Stimulated activated CD4-positive, alpha-beta T cell treated with anti-CD3 and anti-CD28 coated beads, Interleukin-4, amount 100 ng/mL, for 1 hour (primary cell): ENCODE data around the gene RASA3.
A peak's percentile ranks its signal among the peaks of the same experiment; 100 is the strongest.
"Not testable (repeated sequence)": the region's sequence is repeated elsewhere in the genome, so short reads cannot be mapped to it uniquely, and the experiment has no call there.

Experiments
- DNase-seq: peaks from one replicate; pipeline ENCODE4 v3.0.0-alpha.2; 2020

The RASA3 gene

DNA sequence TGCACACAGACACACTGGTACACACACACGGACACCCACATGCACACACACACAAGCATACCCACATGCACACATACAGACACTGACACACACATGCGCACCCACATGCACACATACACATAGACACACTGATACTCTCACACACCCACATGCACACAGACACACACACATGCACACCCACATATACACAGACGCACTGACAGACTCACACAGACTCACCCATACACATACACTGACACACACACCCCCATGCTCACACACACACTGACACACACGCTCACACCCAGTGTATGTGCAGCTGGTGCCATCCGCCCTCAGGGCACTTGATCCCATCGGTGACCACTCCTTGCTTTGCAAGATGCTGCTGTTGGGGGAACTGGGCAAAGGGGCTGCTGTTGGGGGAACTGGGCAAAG lies 9.7 kb upstream of the RASA3 start:
- DNase-seq: no peak

DNA sequence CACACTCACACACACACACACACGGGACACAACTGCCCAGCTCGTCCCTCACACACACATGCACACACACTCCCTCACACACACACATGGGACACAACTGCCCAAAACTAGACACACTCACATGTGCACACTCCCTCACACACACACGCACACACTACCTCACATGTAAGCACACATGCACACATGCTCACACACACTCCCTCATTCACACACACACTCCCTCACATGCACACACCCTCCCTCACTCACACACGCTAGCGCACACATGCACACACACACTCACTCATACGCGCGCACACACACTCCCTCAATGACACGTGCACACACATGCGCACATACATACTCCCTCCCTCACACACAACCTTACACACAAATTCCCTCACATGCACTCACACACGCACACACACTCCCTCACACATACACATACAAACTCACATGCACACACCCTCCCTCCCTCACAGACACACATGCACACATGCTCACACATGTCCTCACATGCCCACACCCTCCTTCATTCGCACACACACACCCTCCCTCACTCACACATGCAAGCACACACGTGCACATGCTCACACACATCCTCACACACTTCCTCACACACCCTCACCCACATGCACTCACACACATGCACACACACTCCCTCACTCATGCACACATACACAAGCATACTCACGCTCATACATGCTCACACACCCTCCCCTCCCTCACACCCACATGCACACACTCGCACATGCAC lies 9.0 kb upstream of the RASA3 start:
- DNase-seq: no peak

DNA sequence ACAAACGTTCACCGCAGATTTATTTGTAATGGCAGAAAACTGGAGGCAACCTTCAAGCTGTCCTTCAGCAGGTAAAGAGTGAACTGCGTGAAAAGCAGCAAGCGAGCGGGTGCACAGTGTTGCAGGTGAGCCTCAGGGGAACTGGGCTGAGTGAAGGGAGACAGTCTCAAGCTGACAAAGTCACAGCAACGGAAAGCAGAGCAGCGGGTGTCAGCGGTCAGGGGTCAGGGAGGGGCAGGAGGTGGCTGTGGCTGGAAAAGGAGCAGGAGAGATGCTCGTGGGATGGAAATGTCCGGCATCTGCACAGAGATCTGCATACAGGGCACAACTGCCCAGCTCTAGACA lies 8.5 kb upstream of the RASA3 start:
- no peak for DNase-seq

DNA sequence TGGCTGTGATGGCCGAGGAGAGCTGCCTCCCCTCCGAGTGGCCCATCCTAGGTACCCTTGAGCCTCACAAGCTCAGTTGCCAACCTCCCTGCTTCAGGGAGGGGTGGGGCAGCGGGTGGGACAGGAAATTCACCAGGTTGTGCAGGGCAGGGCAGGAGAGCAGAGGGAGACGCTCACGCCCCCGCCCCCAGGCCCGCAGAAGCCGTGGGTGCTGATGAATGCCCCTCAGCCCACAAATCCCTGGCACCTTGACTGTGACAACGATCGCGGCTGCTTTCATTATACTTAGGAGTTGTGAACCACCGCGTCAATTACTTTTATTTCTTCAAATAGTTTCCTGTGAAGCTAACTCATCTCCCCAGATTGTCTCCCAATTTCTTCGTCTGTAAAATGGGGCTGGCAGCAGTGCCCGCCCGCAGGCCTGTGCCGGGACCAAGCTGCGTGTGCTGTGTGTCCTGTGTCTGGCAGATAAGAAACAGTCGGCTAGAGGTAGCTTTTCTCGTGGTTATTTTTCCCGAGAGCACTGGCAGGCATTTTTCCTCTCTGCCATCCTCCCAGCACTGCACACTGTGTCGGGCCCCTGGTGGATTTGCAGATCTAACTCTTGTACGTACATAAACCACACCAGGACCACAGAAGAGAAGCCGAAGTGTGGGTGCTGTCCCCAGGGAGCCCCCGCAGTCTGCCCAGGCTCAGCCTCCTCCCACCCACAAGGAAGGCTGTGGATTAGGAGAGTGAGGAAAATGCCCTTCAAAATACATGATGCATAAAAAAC lies 7.9 kb upstream of the RASA3 start:
- no peak for DNase-seq

DNA sequence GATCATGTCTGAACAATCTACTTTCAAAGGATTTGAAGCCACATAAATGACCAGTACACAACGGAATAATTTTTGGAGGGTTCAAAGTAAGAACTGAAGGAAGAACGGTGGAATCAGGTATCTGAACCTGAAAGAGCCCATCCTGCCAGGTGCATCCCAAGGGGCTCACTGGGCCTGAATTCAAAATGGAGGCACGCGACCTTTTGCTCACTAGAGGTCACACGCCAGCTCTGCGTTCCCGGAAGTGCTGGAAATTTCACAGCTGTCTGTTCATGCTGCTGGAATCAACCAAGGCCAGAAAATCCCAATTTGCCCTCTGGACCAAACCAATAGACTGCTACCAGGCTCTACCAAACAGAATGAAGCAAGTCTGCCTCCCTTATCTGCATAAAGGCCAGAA lies 4.2 kb upstream of the RASA3 start:
- no peak for DNase-seq

DNA sequence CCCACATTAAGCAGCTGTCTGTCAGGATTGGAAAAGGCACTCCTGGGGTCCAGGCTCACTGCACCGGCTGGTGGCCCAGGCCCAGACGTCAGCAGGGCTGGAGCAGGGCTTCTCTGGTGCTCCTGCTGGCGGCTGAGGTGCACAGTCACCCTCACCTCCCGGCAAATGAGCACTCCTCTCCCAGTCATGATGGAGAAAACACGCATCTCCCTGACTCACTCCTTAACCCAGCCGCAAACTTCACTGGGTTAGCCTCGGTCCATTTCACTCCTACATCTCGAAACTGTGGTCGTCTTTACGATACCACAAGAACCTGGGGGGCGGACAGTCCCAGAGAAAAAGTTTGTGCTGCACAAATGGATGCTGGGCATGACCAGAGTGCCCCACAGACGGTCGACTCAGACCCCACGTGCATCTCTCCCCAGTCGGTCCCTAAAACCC lies 3.3 kb upstream of the RASA3 start:
- no peak for DNase-seq

DNA sequence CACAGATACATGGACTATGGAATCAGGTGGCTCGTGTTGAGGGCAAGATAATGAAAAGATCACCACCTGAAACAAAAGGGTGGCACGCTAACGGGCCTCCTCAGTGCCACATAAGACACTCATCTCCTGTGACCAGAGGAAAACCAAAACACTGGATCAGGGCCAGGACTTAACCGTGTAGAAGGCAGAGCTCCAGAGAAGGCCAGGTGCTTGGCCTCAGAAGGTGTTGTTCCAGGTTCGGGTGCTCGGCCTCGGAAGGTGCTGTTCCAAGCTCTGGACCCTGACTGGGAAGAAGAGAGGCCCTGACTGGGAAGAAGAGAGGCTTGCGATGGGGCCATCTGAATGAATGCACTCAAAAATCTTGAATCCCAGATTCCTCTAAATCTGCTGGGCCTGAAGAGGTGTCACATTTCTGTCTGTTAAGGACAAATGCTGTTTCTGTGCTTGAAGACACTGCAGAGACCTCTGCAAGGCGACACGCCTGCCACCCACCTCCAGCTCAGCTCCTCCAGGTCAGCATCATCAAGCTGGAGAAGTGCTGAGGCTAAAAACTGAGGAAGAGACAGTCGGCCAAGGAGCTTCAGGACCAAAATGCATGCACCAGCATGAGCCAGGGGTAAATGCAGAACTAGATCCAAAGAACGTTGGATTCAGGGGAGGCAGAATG lies 2.7 kb upstream of the RASA3 start:
- no peak for DNase-seq

DNA sequence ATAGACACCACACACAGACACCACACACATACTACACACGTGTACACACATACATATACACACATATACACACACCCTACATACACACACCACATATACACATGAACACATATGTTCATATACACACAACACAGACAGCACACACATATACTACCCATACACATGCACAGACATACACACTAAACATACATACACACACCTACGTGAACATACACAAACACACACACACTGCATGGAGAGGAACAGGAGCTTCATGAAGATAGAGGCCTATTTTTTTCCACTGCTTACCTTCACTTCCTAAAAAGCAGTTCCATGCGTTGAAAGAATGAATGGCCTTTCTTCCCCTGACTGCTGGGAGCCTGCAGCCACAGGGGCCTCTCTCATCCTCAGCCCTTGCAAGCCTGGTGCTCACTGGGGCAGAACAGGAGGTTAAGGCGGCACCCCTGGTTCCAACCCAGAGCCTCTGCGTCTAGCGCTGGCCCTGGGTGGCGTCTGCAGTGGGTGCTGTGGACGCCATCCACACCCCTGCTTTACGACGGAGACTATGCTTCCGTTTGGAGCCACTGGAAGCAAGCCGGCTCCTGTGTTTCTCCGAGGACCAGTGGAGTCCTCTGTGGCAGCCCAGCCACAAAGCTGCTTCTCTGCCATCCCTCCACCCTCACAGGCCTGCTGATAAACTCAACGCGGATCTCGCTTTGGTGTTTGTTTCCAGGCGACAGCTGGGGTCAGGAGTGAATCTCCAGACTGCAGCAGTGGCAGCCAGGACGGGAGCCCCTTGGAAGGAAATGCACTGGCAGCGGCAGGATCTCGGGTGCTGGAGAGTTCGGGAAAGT lies 1.9 kb upstream of the RASA3 start:
- DNase-seq: no peak

- not testable (repeated sequence) for DNase-seq
These were observed 1.1 kb upstream of the RASA3 start for GRCh38 chr13:114133552-114133951.

- not testable (repeated sequence) for DNase-seq
These were observed 703 bp upstream of the RASA3 start for GRCh38 chr13:114133126-114133525.

DNA sequence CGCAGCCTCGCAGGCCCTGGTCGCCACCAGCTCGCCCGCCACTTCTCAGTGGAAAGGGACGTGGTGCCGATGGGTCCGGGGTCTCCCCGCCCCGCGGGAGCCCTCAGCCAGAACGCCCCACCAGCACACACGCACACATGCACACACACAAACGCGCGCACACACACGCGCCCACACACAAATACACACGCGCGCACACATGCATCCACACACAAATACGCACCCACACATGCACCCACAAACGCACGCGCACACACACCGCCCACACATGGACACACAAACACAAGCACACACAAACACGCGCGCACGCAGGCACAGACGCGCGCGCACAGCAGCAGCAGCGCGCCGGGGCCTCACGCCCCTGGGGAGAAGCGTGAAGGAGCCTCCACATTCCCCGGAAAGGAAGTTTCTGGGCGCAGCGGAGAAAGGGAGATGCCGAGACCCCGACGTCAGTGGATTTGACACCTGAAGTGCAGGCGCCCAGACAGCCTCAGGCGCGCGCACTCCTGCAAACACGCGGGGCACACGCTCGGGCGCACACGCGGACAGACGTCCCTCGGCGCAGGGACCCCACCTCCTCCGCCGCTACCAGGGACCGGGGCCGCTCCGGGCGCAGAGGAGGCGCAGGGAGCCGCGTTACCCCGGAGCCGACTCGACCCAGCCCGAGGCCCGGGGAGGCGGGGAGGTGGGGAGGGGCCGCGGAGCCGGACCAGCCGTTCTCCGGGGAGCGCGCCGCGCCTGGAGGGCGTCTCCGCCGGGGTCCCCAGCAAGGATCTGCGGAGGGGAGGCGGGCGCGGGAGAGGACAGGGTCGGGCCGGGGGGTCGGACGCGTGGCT lies 622 bp downstream of the RASA3 start:
- peak; percentile 40 for DNase-seq

GRCh38 chr13:114130837-114131582 lies 1.4 kb downstream of the RASA3 start:
- DNase-seq: no peak

DNA sequence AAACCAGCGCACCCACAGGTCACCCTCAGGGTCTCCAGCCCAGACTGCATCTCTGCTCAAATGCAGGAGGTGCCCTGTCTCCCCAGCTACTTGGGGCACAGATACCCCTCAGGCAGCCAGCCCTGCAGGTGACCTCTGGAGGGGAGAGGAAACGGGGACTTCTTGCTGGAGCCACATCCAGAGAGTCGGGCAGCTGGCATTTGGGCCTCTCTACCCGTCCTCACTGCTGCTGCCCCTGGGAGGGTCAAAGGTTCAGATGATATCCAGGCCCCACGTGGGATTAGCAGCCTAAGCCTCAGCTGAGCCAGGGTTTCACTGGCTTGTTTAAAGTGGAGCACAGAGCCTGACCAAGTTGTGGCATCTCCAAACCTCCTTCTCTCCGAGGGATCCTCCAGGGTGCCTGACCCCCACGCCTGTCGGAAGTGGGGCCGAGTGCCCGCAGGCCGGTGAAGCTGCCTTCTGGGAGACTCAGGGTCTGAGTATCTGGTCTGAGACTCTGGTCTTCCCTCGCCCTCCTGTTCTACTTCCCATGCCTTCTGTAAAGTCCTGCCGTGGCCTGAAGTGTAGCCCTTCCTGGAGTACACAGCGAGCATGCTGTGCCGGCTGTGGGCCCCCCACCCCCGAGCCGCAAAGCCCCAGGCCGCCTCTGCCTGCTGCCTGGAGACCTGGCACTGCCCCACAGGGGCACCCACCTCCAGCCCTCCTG lies 2.1 kb downstream of the RASA3 start:
- no peak for DNase-seq

- DNase-seq: peak; percentile 34
These were observed 2.8 kb downstream of the RASA3 start for GRCh38 chr13:114129649-114130062.

GRCh38 chr13:114128624-114129522 lies 3.5 kb downstream of the RASA3 start:
- peak; percentile 90 for DNase-seq

DNA sequence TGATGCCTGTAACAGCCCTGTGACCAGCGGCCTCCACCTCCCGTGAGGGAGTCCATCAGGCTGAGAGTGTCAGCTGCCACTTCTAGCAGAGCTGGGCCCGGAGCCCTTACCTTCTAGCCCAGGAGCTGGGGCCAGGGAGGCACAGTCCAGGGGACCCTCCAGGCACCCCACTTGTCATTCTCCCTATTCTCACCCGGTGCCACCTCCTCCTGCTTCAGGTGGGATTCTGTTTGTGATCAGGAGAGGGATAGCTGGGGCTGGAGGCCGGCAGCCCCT lies 4.1 kb downstream of the RASA3 start:
- DNase-seq: no peak

GRCh38 chr13:114127473-114128347 lies 4.7 kb downstream of the RASA3 start:
- DNase-seq: no peak

- peak; percentile 38 for DNase-seq
These were observed 5.5 kb downstream of the RASA3 start for GRCh38 chr13:114126789-114127472.
